DOHH2 (cell line): ENCODE measurements around the gene LRRC27.

Experiments
- H3F3A ChIP-seq: fragments of 200-600 bp; sonication (generic), shearing (Covaris generic); 2 replicates; pipeline ENCODE4 v1.6.0; 2016; ENCODE audit warnings: antibody characterized with exemption, mild to moderate bottlenecking; ENCODE audit not compliant: control insufficient read depth, insufficient read depth
- H3K27ac ChIP-seq: fragments of 200-600 bp; sonication (generic); 2 replicates; pipeline ENCODE4 v1.5.1; 2014; ENCODE audit warnings: low read depth, mild to moderate bottlenecking, low read length, moderate library complexity
- H3K27me3 ChIP-seq: fragments of 200-600 bp; sonication (generic); 2 replicates; pipeline ENCODE4 v1.6.1; 2014; ENCODE audit warnings: mild to moderate bottlenecking, low read length, mixed read lengths; ENCODE audit not compliant: control insufficient read depth
- H3K36me3 ChIP-seq: fragments of 200-600 bp; sonication (generic); 2 replicates; pipeline ENCODE4 v1.6.1; 2014; ENCODE audit warnings: mild to moderate bottlenecking, low read length, moderate library complexity, mixed read lengths; ENCODE audit not compliant: control insufficient read depth
- H3K4me1 ChIP-seq: fragments of 200-600 bp; sonication (generic); 2 replicates; pipeline ENCODE4 v1.6.1; 2014; ENCODE audit warnings: mild to moderate bottlenecking, low read length, mixed read lengths; ENCODE audit not compliant: control insufficient read depth
- H3K4me2 ChIP-seq: fragments of 200-600 bp; sonication (generic); 2 replicates; pipeline ENCODE4 v1.6.0; 2014; ENCODE audit warnings: mild to moderate bottlenecking, low read length, moderate library complexity
- H3K4me3 ChIP-seq: fragments of 200-600 bp; sonication (generic); 2 replicates; pipeline ENCODE4 v1.5.1; 2014; ENCODE audit warnings: mild to moderate bottlenecking, low read length, mixed read lengths
- H3K79me2 ChIP-seq: fragments of 200-600 bp; sonication (generic); 2 replicates; pipeline ENCODE4 v1.6.1; 2014; ENCODE audit warnings: mild to moderate bottlenecking, low read length, mixed read lengths; ENCODE audit not compliant: control insufficient read depth
- H3K9me2 ChIP-seq: fragments of 200-600 bp; sonication (generic); replicated peaks from 2 replicates; pipeline ENCODE4 v1.6.1; 2014; ENCODE audit warnings: mild to moderate bottlenecking, low read length, mixed read lengths; ENCODE audit not compliant: control insufficient read depth
- H3K9me3 ChIP-seq: fragments of 200-600 bp; sonication (generic); 2 replicates; pipeline ENCODE4 v1.6.1; 2014; ENCODE audit warnings: antibody characterized with exemption, low read length, mixed read lengths; ENCODE audit not compliant: control insufficient read depth, insufficient read depth
- H4K20me1 ChIP-seq: fragments of 200-600 bp; sonication (generic); 2 replicates; pipeline ENCODE4 v1.6.0; 2014; ENCODE audit warnings: low read depth, mild to moderate bottlenecking, antibody characterized with exemption, low read length, moderate library complexity; ENCODE audit not compliant: control insufficient read depth, insufficient read depth
- EZH2phosphoT487 ChIP-seq: fragments of 200-600 bp; sonication (generic); IDR thresholded peaks from 2 replicates; pipeline ENCODE4 v1.6.1; 2017; ENCODE audit warnings: borderline replicate concordance, mild to moderate bottlenecking, antibody characterized with exemption, low read length, moderate library complexity, mixed read lengths
- TF ChIP-seq, protein P1 (sequence below): fragments of 200-600 bp; sonication (generic); IDR thresholded peaks from one replicate; pipeline ENCODE4 v1.5.1; 2014; ENCODE audit warnings: antibody characterized with exemption, mild to moderate bottlenecking, low read depth, low read length; ENCODE audit not compliant: poor library complexity, severe bottlenecking

Gene LRRC27

DNA sequence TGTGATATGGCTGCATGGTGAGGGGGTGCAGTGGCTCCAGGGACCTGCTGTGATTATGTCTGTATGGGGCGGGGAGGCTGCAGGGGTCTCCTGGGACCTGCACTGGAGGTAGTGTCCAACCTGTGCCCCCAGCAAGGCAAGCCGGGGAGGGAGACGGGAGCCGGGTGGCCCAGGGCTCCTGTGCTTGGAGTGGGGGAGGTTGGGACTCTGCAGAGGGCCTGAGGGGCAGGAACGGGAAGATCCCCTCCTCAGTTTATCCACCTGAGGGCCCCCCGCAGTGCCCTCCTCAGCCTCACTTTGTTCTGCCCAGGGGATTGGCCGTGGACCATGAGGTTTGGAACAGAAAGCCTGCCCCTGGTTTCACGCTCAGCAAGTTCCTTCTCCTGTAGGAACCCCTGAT, 42.2 kb downstream of the LRRC27 start:
- H3K27me3 ChIP-seq: no peaks in the 10 kb centered on the region
- H3K4me1 ChIP-seq: no peaks in the 10 kb centered on the region
- no peaks in the 10 kb centered on the region for H3K79me2 ChIP-seq
- no peak overlapping the region for H3K4me3 ChIP-seq
- H3F3A ChIP-seq: no peaks in the 10 kb centered on the region
- no peaks in the 10 kb centered on the region for H3K9me2 ChIP-seq
- H3K36me3 ChIP-seq: no peaks in the 10 kb centered on the region
- H3K9me3 ChIP-seq: no peaks in the 10 kb centered on the region
- H3K27ac ChIP-seq: no peak overlapping the region
- TF ChIP-seq EZH2phosphoT487: no peak
- TF ChIP-seq, protein P1, sequence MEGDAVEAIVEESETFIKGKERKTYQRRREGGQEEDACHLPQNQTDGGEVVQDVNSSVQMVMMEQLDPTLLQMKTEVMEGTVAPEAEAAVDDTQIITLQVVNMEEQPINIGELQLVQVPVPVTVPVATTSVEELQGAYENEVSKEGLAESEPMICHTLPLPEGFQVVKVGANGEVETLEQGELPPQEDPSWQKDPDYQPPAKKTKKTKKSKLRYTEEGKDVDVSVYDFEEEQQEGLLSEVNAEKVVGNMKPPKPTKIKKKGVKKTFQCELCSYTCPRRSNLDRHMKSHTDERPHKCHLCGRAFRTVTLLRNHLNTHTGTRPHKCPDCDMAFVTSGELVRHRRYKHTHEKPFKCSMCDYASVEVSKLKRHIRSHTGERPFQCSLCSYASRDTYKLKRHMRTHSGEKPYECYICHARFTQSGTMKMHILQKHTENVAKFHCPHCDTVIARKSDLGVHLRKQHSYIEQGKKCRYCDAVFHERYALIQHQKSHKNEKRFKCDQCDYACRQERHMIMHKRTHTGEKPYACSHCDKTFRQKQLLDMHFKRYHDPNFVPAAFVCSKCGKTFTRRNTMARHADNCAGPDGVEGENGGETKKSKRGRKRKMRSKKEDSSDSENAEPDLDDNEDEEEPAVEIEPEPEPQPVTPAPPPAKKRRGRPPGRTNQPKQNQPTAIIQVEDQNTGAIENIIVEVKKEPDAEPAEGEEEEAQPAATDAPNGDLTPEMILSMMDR: no peak
- H4K20me1 ChIP-seq: no peaks in the 10 kb centered on the region
- no peak overlapping the region for H3K4me2 ChIP-seq

GRCh38 chr10:132374612-132375011, 42.6 kb downstream of the LRRC27 start:
- Histone ChIP-seq H4K20me1 (no peaks in the 10 kb centered on the region), H3K4me1 (no peaks in the 10 kb centered on the region), H3K79me2 (no peaks in the 10 kb centered on the region), H3K9me2 (no peaks in the 10 kb centered on the region), H3K27me3 (no peaks in the 10 kb centered on the region), H3K36me3 (no peaks in the 10 kb centered on the region), H3K4me3 (no peak overlapping the region), H3F3A (no peaks in the 10 kb centered on the region), H3K27ac (no peak overlapping the region), H3K4me2 (no peak overlapping the region), H3K9me3 (no peaks in the 10 kb centered on the region)
- TF ChIP-seq EZH2phosphoT487: no peak
- TF ChIP-seq, protein P1: no peak

- Histone ChIP-seq H3K27ac (no peak overlapping the region), H3K9me2 (no peaks in the 10 kb centered on the region), H3K79me2 (no peaks in the 10 kb centered on the region), H4K20me1 (no peaks in the 10 kb centered on the region), H3K27me3 (no peaks in the 10 kb centered on the region), H3F3A (no peaks in the 10 kb centered on the region), H3K4me1 (no peaks in the 10 kb centered on the region), H3K4me2 (no peak overlapping the region), H3K36me3 (no peaks in the 10 kb centered on the region), H3K9me3 (no peaks in the 10 kb centered on the region), H3K4me3 (no peak overlapping the region)
- TF ChIP-seq, protein P1: no peak
- TF ChIP-seq EZH2phosphoT487: no peak
These were observed 43.3 kb downstream of the LRRC27 start for GRCh38 chr10:132375116-132375794.
